ENCODE measurements around the gene TMEM115.

GRCh38 chr3:50388720-50389413 is 29.5 kb upstream of the TMEM115 start:
- TF ChIP-seq CTCF (conservative IDR thresholded peaks at IDR 0.05; ENCODE audit: low read depth, low read length) (no peak), RCOR1 (IDR thresholded peaks at IDR 0.05; ENCODE audit: insufficient replicate concordance, low read length) (no peak), RFX5 (IDR thresholded peaks at IDR 0.05; ENCODE audit: low read depth, low read length) (no peak)
